ENCODE data around the gene NKX1-2. TPM values are rescaled to one million over a fixed set of nuclear protein-coding genes. Genes with fewer than 3 reads are reported as not detected.

The NKX1-2 gene
- total and polyA plus RNA-seq, 2 of the 8 experiments (the other 6 are each of a cell fraction or from before 2014, with no cell fraction given) = 12.7 to 34.9 TPM

DNA sequence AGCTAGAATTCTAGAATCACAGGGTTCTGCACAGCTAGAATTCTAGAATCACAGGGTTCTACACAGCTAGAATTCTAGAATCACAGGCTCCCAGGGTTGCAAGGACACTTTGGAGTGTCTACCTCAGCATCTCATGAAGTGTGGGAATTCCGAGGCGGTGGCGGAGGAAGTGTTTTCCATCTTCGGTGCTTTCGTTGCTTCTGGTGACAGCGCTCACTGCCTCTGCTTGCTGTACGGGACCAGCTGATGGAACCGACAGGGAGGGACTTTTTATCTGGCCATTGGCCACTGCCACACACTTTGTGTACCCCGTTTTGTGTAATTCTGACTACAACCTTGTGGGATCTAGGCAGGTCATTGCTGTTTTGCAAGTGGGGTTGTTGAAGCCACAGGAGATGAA, 41.3 kb upstream of the NKX1-2 start:
- H3K23ac ChIP-seq (ENCODE audit: insufficient read length) = no peak overlapping the region
- WGBS, 2 experiments (ENCODE audit: extremely low coverage in 1 of 2, insufficient coverage in 1 of 2, insufficient read length in 1 of 2, insufficient replicate concordance in 2 of 2, low coverage in 1 of 2, low lambda C conversion rate in 2 of 2, missing lambda C conversion rate in 1 of 2) = 94% methylated on average over 9 of the region's 9 CpGs; no CpG with 5 or more reads in 1 of the 2 experiments
- H3K56ac ChIP-seq (replicated peaks; ENCODE audit: insufficient read length, low read depth, low read length) = no peak overlapping the region
- no peak for DNase-seq (ENCODE audit: low read depth in 1 of 2, low spot score in 2 of 2)
- H3K23me2 ChIP-seq (ENCODE audit: low read depth, low read length) = no peaks in the 10 kb centered on the region
- no peak overlapping the region for H2BK120ac ChIP-seq (replicated peaks; ENCODE audit: low read depth, low read length)
- no peak overlapping the region for H3K27ac ChIP-seq (ENCODE audit: low read depth, low read length)
- H3K4me3 ChIP-seq (ENCODE audit: extremely low read depth in 1 of 4, insufficient read depth in 2 of 4, low read depth in 3 of 4, low read length in 4 of 4) = no peak overlapping the region
- H3K14ac ChIP-seq (ENCODE audit: insufficient read length) = no peak overlapping the region
- peaks cover 3 to 17% (median 6%) of the 10 kb centered on the region in 4 experiments; a peak in 7 of 8 replicates for H3K36me3 ChIP-seq (ENCODE audit: control insufficient read depth in 2 of 4, insufficient read depth in 4 of 4, low read length in 3 of 4)
- H2BK12ac ChIP-seq (ENCODE audit: low read depth, low read length) = no peak overlapping the region
- POLR2A ChIA-PET (ENCODE audit: partially characterized antibody) = interaction anchor here (1.0 to 1.8 kb wide), 3 partner anchors 10 to 25 kb away, joined by 3 read pairs; no protein-coding TSS in a partner anchor
- no peak overlapping the region for H4K5ac ChIP-seq (ENCODE audit: insufficient read length, low read depth, low read length)
- CTCF ChIA-PET (ENCODE audit: partially characterized antibody) = interaction anchor here (0.8 to 1.5 kb wide), 3 partner anchors 11 to 268 kb away, joined by 3 to 4 read pairs (median 3); no protein-coding TSS in a partner anchor
- no peak overlapping the region for H2AK5ac ChIP-seq (ENCODE audit: low read depth, low read length)
- no peak overlapping the region for H4K91ac ChIP-seq (replicated peaks; ENCODE audit: insufficient read length, low read length)
- H3K4me2 ChIP-seq (ENCODE audit: insufficient read depth in 1 of 2, low read depth in 2 of 2, low read length in 2 of 2) = no peak overlapping the region
- H2AFZ ChIP-seq (ENCODE audit: low read length) = no peak overlapping the region
- no peak overlapping the region for H3K18ac ChIP-seq (ENCODE audit: extremely low read depth, low read length)
- no peak overlapping the region for H2BK15ac ChIP-seq (ENCODE audit: low read length)
- H2BK20ac ChIP-seq (ENCODE audit: low read length) = no peak overlapping the region
- no peaks in the 10 kb centered on the region; the same call in 1 of the 2 replicates for H3K79me1 ChIP-seq (ENCODE audit: low read depth, low read length)
- no peak for FAIRE-seq
- no peaks in the 10 kb centered on the region for H3K79me2 ChIP-seq (ENCODE audit: control insufficient read depth in 1 of 2, insufficient read depth in 2 of 2, low read length in 2 of 2)
- no peak overlapping the region for H3K4ac ChIP-seq (replicated peaks; ENCODE audit: insufficient read length, low read depth, low read length)
- H3K27me3 ChIP-seq (replicated peaks in 1 of 4; ENCODE audit: control insufficient read depth in 3 of 4, extremely low read depth in 1 of 4, insufficient read depth in 3 of 4, low read length in 3 of 4) = no peaks in the 10 kb centered on the region
- no peak overlapping the region for H2BK5ac ChIP-seq (ENCODE audit: low read depth, low read length)
- no peaks in the 10 kb centered on the region for H4K20me1 ChIP-seq (replicated peaks in 1 of 2; ENCODE audit: control insufficient read depth in 1 of 2, insufficient read depth in 2 of 2, low read length in 2 of 2)
- H3K9me3 ChIP-seq (ENCODE audit: insufficient read depth in 2 of 2, low read depth in 1 of 2, low read length in 1 of 2) = peaks cover 6 to 8% of the 10 kb centered on the region in 2 experiments; a peak in 3 of 4 replicates
- H4K8ac ChIP-seq (ENCODE audit: extremely low read depth, insufficient read depth, low read length) = no peak overlapping the region
- H3K4me1 ChIP-seq (replicated peaks in 1 of 4; ENCODE audit: control insufficient read depth in 3 of 4, insufficient read depth in 4 of 4, low read length in 3 of 4) = peaks cover 0 to 9% (median 7%) of the 10 kb centered on the region in 4 experiments; a peak in 5 of 7 replicates
- no peak overlapping the region for H3K9ac ChIP-seq (replicated peaks in 1 of 4; ENCODE audit: extremely low read depth in 1 of 4, low read depth in 3 of 4, low read length in 3 of 4)
- TF ChIP-seq SP1 (IDR thresholded peaks at IDR 0.05; ENCODE audit: low read depth, low read length) (no peak), TBP (IDR thresholded peaks at IDR 0.05; ENCODE audit: low read depth, low read length) (no peak), RAD21 (IDR thresholded peaks at IDR 0.05 in 1 of 2, conservative IDR thresholded peaks at IDR 0.05 in 1 of 2; ENCODE audit: low read depth in 2 of 2, low read length in 2 of 2) (no peak), CTBP2 (IDR thresholded peaks at IDR 0.05; ENCODE audit: borderline replicate concordance, insufficient read depth, insufficient read length, low read length) (no peak), RFX5 (IDR thresholded peaks at IDR 0.05; ENCODE audit: borderline replicate concordance, low read depth, low read length) (no peak), GTF2F1 (IDR thresholded peaks at IDR 0.05; ENCODE audit: borderline replicate concordance, low read depth, low read length) (no peak), SRF (IDR thresholded peaks at IDR 0.05; ENCODE audit: low read depth, low read length) (no peak), GABPA (IDR thresholded peaks at IDR 0.05; ENCODE audit: borderline replicate concordance, insufficient read depth, low read length) (no peak), KDM1A (IDR thresholded peaks at IDR 0.05; ENCODE audit: borderline replicate concordance, low read length) (no peak), SP2 (IDR thresholded peaks at IDR 0.05; ENCODE audit: low read length) (no peak)
- TF ChIP-seq, protein P1, sequence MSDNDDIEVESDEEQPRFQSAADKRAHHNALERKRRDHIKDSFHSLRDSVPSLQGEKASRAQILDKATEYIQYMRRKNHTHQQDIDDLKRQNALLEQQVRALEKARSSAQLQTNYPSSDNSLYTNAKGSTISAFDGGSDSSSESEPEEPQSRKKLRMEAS (IDR thresholded peaks at IDR 0.05) = no peak
- TF ChIP-seq, protein P2, sequence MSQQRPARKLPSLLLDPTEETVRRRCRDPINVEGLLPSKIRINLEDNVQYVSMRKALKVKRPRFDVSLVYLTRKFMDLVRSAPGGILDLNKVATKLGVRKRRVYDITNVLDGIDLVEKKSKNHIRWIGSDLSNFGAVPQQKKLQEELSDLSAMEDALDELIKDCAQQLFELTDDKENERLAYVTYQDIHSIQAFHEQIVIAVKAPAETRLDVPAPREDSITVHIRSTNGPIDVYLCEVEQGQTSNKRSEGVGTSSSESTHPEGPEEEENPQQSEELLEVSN (IDR thresholded peaks at IDR 0.05) = no peak

All from H1 (cell line).